ENCODE measurements around the gene TNS4. TPM values are rescaled to one million over a fixed set of nuclear protein-coding genes. Genes with fewer than 3 reads are reported as not detected.
A peak's percentile ranks its signal among the peaks of the same experiment; 100 is the strongest.

Gene TNS4
- total RNA-seq, 1 experiment from 2014 or later: 0.59 TPM

DNA sequence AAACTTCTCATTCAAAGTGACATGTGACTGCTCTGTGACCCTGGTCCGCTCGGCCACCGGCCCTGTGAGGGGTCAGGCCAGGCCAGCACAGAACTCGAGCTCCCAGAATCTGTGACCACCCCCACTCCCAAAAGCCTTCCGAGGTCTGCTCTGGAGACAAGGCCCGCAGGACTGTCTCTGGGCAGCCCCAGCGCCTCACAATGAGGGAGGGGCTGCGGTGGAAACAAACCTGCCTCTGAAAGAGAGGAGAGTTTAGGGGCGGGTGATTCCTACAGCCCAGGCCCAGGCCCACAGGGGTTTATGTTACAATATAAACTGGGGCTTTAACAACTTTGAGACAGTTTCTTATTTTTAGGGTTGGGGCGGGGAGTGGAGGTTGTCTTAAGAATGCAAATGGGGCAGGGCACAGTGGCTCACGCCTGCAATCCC lies 38.3 kb downstream of the TNS4 start:
- H3K18ac ChIP-seq (ENCODE audit: insufficient read length, low read depth, low read length): no peak overlapping the region
- no peak overlapping the region for H3K27ac ChIP-seq (ENCODE audit: insufficient read length, low read depth, low read length)
- H3K79me1 ChIP-seq (ENCODE audit: insufficient read depth, low read depth, low read length, poor library complexity, severe bottlenecking): no peaks in the 10 kb centered on the region
- H3K4me3 Mint-ChIP-seq: no peak overlapping the region
- no peak overlapping the region for H2BK20ac ChIP-seq (ENCODE audit: low read depth, low read length, poor library complexity, severe bottlenecking)
- no peak overlapping the region for H4K91ac ChIP-seq (ENCODE audit: insufficient read length, low read depth, low read length)
- no peaks in the 10 kb centered on the region for H3K23me2 ChIP-seq (ENCODE audit: insufficient read length, low read depth, low read length, poor library complexity, severe bottlenecking)
- no peak overlapping the region for H3K9ac ChIP-seq (ENCODE audit: extremely low read depth, insufficient read length, low read length)
- no peak overlapping the region for H2BK5ac ChIP-seq (ENCODE audit: insufficient read length, low read length)
- H3K4me2 ChIP-seq (ENCODE audit: insufficient read depth, insufficient read length, low read length): no peak overlapping the region
- DNase-seq: no peak
- H2BK15ac ChIP-seq (ENCODE audit: low read depth, low read length): no peak overlapping the region
- WGBS (ENCODE audit: extremely low coverage, insufficient read length, low lambda C conversion rate): no CpG with 5 or more reads among the region's 11 CpGs
- no peak overlapping the region for H2BK12ac ChIP-seq (ENCODE audit: insufficient read length, low read depth, low read length)
- H4K5ac ChIP-seq (ENCODE audit: insufficient read length, low read depth, low read length): no peak overlapping the region
- no peaks in the 10 kb centered on the region for H3K27me3 ChIP-seq (ENCODE audit: insufficient read depth, low read length)
- no peak overlapping the region for H4K8ac ChIP-seq (replicated peaks; ENCODE audit: insufficient read length, low read depth, low read length)
- no peak overlapping the region for H2AK5ac ChIP-seq (ENCODE audit: insufficient read length, low read length)
- H2BK120ac ChIP-seq (ENCODE audit: low read depth, low read length, poor library complexity, severe bottlenecking): no peak overlapping the region
- no peak overlapping the region for H3K4ac ChIP-seq (ENCODE audit: low read depth, low read length)
- no peaks in the 10 kb centered on the region for H3K79me2 ChIP-seq (ENCODE audit: insufficient read depth, low read length)
- H3K4me1 ChIP-seq (ENCODE audit: insufficient read depth, low read length): peaks cover 6% of the 10 kb centered on the region; the same call in 1 of the 2 replicates
- no peak overlapping the region for H3K23ac ChIP-seq (ENCODE audit: insufficient read length, low read depth, low read length)
- no peaks in the 10 kb centered on the region for H3K9me3 ChIP-seq (ENCODE audit: control insufficient read depth, low read depth, low read length)
- TF ChIP-seq, protein P1, sequence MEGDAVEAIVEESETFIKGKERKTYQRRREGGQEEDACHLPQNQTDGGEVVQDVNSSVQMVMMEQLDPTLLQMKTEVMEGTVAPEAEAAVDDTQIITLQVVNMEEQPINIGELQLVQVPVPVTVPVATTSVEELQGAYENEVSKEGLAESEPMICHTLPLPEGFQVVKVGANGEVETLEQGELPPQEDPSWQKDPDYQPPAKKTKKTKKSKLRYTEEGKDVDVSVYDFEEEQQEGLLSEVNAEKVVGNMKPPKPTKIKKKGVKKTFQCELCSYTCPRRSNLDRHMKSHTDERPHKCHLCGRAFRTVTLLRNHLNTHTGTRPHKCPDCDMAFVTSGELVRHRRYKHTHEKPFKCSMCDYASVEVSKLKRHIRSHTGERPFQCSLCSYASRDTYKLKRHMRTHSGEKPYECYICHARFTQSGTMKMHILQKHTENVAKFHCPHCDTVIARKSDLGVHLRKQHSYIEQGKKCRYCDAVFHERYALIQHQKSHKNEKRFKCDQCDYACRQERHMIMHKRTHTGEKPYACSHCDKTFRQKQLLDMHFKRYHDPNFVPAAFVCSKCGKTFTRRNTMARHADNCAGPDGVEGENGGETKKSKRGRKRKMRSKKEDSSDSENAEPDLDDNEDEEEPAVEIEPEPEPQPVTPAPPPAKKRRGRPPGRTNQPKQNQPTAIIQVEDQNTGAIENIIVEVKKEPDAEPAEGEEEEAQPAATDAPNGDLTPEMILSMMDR (conservative IDR thresholded peaks at IDR 0.05): no peak
- peak overlapping the region; percentile 13 to 58 (median 43); a peak in 4 of 7 replicates for H3K27ac Mint-ChIP-seq
- no peak overlapping the region for H3K56ac ChIP-seq (ENCODE audit: insufficient read length, low read depth, low read length)
- H3K27me3 Mint-ChIP-seq (ENCODE audit: low read depth): peaks cover 3% of the 10 kb centered on the region; the same call in 1 of the 2 replicates
- no peaks in the 10 kb centered on the region; a peak in 1 of 7 replicates for H3K36me3 Mint-ChIP-seq (ENCODE audit: insufficient read depth in 1 of 3, low read depth in 3 of 3)
- no peak overlapping the region for H3T11ph ChIP-seq (ENCODE audit: low read length)
- no peak overlapping the region for H2AFZ ChIP-seq (ENCODE audit: low read length)
- peaks cover 2 to 3% of the 10 kb centered on the region in 2 experiments; a peak in 1 of 5 replicates for H3K9me3 Mint-ChIP-seq
- H3K14ac ChIP-seq (ENCODE audit: insufficient read depth, low read length): peak overlapping the region; percentile 79
- no peaks in the 10 kb centered on the region for H4K20me1 ChIP-seq (ENCODE audit: control insufficient read depth, insufficient read depth, insufficient read length)
- peaks cover 37 to 50% of the 10 kb centered on the region in 2 experiments for H3K4me1 Mint-ChIP-seq
